ENCODE results near the gene ZFAND3.

DNA sequence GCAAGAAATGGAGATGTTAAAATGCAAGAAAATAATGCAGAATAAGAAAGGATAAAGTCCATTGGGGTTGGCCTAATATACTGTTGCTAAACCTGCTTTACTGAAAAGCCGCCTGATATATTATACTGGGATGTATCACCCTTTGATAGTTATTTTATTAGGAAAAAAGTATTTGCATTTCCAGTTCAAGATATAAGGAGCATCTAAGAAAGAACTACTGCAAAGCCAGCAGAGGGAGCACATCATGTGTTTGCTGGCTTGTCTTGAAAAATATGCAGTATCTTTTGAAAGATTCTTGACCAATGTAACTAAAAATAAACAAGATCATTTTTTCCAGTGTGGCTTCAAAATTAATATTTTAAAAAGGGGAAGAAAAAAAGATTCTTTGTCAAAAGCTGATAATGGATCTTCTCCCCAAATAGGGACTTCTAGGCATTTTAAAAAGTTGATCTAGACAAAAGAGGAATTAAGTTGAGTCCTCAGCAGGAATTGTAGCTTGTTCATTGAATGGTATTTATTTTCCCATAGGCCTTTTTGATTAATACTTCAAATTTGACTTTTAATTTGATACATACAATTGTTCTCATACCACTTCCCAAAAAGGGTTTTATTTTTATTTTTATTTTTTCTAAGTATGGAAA is 214.9 kb downstream of the ZFAND3 start:
- no peak for TF ChIP-seq CTCF (IDR thresholded peaks at IDR 0.05)
- TF ChIP-seq POLR2A (IDR thresholded peaks at IDR 0.05) = no peak
